Fibroblast of the aortic adventitia (primary cell): ENCODE results near the gene DERA. TPM values are rescaled to one million over a fixed set of nuclear protein-coding genes. Genes with fewer than 3 reads are reported as not detected.

Experiments used
- DNase-seq: peaks from one replicate; pipeline ENCODE4 v3.0.0-alpha.2; 2010; ENCODE audit warnings: low read depth
- H3K4me3 ChIP-seq: 2 replicates; pipeline ENCODE4 v1.5.1; 2011; ENCODE audit warnings: low read depth, mild to moderate bottlenecking, control low read depth, low read length, moderate library complexity
- CTCF ChIP-seq: IDR thresholded peaks from 2 replicates; pipeline ENCODE4 v1.5.1; 2011; ENCODE audit warnings: mild to moderate bottlenecking, low read length, control low read depth, inconsistent platforms; ENCODE audit not compliant: insufficient read depth
- total RNA-seq: library from RNA; depleted of rRNA; stranded (reverse); fragments of >200 nt; gene quantifications from 2 replicates; pipeline ENCODE4 v1.2.3, GENCODE V29; 2012; ENCODE audit warnings: low replicate concordance

Gene DERA
- total RNA-seq, 1 donor, result 72.2 TPM

- DNase-seq, result peak; percentile 93
- TF ChIP-seq CTCF, result peak; percentile 72
- H3K4me3 ChIP-seq, result no peak overlapping the region
Measured at GRCh38 chr12:15979096-15980092, 68.3 kb downstream of the DERA start.

GRCh38 chr12:15982071-15982470 lies 70.9 kb downstream of the DERA start:
- H3K4me3 ChIP-seq, result no peak overlapping the region
- DNase-seq, result peak; percentile 55
- no peak for TF ChIP-seq CTCF

- H3K4me3 ChIP-seq, result no peak overlapping the region
- TF ChIP-seq CTCF, result peak; percentile 71
- peak; percentile 75 for DNase-seq
Measured at GRCh38 chr12:15982471-15982870, 71.3 kb downstream of the DERA start.

DNA sequence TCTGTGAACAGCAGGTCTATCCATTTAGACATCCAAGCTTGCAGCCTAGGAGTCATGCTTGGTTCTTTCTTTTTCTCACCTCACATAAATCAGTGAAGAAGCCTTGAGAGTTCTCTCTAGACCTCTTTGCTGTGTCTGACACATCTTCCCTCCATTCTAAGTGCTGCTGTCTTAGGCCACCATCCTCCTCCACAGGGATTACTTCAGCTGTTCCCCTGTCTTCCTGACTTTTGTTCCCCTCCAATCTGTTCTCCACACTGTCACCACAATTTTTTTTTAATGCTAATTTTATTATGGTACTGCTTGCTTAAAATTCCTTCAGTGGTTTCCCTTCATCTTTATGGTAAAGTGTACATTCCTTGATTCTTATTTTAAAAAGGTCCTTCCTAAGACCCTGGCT lies 71.8 kb downstream of the DERA start:
- no peak for TF ChIP-seq CTCF
- no peak for DNase-seq
- no peak overlapping the region for H3K4me3 ChIP-seq

GRCh38 chr12:15984097-15984800 lies 73.1 kb downstream of the DERA start:
- no peak for TF ChIP-seq CTCF
- DNase-seq, result peak; percentile 27

GRCh38 chr12:15984963-15985362 lies 73.8 kb downstream of the DERA start:
- DNase-seq, result no peak
- no peak for TF ChIP-seq CTCF
- H3K4me3 ChIP-seq, result no peak overlapping the region

More at GRCh38 chr12:15984097-15984800, 73.1 kb downstream of the DERA start:
- no peak overlapping the region for H3K4me3 ChIP-seq
